Stimulated activated naive CD4-positive, alpha-beta T cell treated with Interleukin-2 at 50 U/mL for 16 hours (primary cell): Measurements from ENCODE around the gene MAOA.
"Not testable (repeated sequence)": the region's sequence is repeated elsewhere in the genome, so short reads cannot be mapped to it uniquely, and the experiment has no call there.

ENCODE experiments used
- DNase-seq: peaks from one replicate; lab custom pipeline; 2025; lab: John Stamatoyannopoulos, UW

The MAOA gene

DNA sequence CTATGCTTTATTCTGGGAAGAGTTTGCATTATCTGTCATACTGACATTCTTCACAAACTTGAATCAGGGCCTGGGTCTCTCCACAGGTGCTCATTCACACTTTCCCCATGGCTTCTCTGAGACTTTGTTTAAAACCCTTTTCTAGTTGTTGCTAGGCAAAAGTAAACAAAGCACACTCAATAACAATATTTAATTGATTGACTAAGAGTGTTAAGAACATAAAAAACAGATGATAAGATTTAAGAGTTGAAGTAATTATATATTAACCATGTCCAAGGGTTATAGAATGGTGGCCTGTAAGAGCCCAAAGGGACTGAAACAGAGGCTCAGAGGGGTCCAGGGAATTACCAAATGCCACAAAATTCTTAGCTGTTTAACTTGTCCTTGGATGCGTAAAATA is 7.1 kb downstream of the MAOA start:
- no peak for DNase-seq

DNA sequence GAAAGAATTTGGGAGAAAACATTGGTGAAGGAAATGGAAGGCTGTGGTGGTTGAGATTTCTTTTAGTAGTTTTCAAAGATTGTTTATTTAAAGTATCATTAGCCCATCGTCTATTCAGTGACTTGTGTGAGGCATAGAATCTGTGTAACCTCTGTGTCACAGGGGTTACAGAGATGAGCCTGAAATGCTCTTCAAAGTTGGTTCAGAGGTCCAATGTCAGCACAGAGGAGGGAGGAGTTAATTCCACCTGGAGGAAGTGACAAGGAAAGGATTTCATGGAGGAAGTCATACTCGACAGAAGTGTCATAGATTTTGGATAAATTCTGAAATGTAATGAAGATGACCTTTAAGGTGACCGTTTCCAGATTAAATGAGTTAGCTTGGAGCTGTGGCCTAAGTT is 8.2 kb downstream of the MAOA start:
- no peak for DNase-seq

DNA sequence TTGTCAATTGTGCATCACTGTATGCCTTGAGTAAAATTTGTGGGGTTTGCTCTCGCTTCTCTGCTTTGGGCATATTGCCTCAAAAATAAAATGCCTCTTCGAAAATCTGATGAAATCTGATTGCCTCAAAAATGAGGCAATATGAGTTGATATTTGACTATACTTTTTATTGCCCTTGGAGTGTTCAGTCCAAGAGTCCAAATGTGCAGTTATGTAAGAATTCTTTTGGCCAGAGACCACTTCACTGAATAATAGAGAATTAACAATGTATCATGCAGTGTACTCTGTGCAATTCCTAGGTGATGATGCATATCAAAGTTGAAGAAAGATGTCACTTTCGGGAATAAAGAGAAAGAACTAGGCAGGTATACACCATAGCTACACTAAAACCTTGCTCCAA is 8.6 kb downstream of the MAOA start:
- no peak for DNase-seq

DNA sequence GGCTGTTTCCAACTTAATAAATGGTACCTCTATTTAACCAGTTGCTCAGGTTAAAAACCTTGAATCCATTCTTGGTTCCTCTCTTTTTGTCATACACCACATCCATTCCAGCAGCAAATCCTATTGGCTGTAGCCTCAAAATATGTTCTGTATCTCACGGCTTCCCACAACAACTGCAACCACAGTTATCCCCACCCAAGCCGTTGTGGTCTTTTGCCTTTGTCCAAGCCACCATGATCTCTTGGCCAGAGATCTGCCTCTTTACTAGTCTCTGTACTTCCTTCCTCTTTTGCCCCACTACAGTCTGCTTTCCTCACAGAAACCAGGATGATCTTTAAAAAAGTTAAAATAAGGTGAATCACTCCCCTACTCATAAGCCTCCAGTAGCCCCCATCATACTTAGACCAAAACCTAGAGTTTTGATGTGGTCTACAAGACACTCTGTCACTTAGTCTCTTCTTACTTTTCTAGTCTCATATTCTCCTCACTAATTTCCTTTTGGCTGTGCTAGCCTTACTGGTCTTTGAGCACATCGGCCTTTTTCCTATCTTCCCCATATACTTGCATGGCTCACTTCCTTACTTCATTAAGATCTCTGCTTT is 10.3 kb downstream of the MAOA start:
- DNase-seq = no peak

DNA sequence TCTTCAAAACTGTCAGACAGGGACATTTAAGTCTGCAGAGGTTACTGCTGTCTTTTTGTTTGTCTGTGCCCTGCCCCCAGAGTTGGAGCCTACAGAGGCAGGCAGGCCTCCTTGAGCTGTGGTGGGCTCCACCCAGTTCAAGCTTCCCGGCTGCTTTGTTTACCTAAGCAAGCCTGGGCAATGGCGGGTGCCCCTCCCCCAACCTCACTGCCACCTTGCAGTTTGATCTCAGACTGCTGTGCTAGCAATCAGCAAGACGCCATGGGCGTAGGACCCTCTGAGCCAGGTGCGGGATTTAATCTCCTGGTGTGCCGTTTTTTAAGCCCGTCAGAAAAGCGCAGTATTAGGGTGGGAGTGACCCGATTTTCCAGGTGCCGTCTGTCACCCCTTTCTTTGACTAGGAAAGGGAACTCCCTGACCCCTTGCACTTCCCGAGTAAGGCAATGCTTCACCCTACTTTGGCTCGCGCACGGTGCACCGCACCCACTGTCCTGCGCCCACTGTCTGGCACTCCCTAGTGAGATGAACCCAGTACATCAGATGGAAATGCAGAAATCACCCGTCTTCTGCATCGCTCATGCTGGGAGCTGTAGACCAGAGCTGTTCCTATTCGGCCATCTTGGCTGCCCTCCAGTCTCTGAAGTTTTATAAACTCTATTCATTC is 20.0 kb downstream of the MAOA start:
- not testable (repeated sequence) for DNase-seq

DNA sequence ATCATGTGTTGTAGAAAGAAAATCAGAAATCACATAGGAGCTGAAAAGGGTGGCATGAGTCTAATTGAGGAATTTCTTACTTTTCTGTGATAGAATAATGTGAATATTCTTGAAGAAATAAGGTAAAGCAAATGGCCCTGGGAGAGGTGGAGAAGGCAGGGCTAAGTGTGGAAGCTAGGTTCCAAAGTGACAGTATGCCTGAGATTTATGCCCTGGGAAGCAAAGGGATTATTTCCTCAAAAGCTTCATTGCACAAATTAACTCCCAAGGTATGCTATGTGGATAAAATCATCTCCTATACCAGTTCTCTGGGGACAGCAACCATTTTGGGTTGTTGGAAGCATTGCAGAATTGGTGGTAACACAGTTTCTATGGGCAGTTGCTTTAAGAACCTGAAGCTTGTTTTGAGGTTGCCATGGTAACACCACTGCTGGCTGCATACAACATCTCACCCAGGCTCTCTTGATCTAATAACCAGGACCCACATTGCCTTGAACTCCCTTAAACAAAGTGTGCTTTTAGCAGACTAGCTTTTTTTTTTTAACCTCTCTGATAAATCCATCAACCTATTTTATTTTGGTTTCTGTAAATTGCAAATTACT is 21.0 kb downstream of the MAOA start:
- DNase-seq = no peak

DNA sequence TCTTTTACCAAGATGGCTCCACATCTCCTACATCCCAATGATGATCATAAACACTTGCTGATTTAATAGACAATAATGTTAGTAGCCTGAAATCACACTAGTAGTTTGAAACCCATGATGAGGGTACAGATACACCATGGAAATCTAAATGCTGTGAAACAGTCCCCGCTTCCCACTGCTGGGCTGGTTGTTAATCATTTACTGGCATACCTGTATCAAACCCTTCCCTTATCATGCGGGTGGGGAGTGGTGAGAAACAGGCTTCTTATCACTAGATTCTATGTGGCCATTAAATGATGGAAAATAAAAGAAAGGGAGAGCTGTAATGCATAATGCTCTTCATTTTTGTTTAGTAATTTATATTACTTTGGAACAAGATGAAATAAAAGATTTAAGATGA is 21.9 kb downstream of the MAOA start:
- no peak for DNase-seq

DNA sequence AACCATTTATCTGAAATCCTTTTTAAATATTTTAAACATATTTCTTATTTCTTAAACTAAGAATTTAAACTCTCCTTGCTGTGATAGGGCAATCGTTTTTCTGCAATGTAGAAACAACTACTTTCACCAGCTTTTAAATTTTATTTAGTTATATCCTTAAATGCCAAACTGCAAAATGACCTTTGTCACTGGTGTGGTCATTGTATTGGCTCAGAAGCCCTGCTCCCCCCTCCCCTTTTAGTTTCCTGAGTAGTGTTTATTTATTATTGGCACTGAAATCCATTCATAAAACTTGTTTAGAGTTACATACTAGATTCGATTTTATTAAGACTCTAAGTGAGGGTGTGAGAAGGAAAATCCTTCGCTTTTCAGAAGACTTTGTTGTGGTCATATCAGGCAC is 23.0 kb downstream of the MAOA start:
- no peak for DNase-seq

DNA sequence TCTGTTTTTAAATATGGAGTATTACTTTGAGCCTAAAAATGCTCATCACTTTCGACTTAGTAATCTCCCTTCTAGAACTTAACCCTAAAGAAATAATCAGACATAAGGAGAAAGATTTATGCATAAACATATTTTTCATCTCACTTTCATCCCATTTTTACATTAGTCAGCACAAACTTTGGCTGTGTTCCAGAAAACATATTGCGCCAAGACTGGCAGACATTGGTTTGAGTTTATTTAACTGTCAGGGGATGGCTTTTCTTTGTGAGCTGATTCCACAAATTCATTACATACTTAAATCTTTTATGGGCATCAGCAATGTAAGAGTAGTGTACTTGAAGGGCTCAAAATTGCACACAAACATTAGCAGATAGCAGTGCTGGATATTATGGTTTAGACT is 23.7 kb downstream of the MAOA start:
- DNase-seq = no peak

DNA sequence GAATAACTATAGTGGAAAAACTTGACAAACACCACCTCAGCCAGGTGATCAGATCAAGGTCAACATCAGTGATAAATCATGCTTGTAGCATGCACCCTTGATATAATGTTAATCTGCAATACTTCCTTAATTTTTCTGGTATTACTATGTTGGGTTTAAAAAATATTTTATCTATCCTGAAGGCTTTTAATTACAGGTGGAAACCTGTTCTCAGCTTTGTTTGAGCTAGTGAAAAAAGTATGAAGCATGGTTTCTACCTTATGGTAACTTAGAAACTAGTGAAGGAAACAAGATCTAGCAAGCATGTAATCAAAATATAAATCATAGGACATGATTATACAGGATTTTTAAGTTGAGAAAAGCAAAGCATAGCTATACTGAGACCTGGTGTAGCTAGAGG is 26.6 kb downstream of the MAOA start:
- DNase-seq = no peak

DNA sequence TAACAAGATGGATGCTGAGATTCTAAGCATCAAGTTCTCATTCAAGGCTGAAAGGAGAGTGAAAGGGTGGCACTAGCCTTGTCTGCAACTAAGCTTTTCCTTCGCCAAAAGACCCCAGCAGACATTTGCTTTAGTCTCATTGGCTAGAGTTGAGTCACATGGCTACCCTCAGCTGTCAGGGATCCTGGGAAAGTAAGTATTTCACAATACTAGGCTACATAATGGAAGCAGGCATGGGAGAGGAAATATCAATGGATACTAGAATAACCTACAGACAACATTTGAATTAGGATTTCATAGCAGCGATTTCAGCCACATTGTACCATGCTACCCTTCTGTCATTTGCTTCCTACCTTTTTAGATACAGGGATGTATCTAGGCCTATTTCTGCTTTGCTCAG is 29.1 kb downstream of the MAOA start:
- no peak for DNase-seq

DNA sequence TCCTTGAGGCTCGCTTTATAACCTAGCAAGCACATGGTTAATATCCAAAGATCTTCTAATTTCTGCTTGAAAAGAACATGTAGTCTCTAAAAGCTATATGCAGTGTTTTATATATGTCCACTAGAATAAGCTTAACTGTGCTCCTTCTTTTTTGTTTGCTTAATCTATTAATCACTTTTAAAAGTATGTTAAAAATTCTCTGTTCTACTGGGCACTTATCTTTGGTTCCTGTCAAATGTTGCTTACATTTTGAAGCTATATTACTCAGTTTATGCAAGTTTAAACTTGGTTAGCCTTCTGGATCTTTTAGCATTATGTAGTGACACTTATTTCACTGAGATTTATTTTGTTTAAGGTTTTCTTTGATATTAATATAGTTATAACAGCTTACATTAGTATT is 32.5 kb downstream of the MAOA start:
- no peak for DNase-seq

DNA sequence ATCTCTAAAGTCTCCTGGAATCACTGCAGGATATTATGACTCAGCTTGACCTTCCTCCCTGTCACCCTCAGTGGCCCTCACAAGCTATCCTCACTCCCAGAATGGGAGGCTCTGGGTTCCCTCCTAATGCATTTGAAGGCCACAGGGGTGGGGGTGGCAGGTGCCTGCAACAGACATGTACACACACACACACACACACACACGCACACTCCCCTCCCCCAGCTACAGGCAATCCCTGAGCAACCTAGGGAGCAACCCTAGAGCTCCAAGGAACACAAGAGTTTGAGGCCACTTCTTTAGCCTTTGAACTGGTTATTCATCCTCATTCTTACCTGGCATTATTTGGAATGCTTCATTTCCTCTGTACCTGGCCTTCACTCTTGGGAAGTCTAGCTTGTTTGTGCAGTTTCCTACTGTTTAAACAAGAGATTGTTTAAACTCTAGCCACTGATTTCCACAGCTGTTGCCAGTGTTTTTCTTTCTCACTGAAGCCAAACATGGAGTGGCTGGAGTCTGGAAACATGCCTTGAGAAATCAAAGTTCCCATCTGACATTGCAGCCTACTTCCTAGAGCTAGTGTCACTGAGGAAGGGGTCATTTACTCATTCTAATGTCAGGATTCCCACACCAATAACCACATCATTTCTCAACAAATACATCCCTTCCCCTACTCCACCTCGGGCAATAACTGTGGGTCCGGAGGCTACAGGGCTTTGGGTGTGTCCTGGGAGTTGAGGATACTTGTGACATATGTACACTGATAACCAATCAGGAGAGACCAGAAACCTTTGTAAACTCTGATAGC is 37.7 kb downstream of the MAOA start:
- no peak for DNase-seq

DNA sequence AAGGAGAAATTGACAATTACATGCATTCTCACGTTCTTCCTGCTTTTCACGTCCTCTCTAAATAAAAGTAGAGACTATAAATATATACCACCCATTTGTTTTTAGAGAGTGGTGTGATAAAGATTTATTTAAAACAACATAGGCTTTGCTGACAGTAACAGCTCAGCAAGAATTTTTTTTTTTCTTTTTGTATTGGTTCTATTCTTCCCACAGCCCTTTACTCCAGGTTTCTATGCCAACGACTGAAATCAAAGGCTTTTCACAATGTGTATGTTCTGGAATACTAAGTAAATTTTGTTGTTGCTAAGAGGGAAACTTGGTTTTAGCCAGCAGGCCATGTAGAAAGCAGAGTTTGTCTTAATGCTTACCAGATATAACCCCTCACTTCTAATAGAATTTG is 43.4 kb downstream of the MAOA start:
- no peak for DNase-seq

DNA sequence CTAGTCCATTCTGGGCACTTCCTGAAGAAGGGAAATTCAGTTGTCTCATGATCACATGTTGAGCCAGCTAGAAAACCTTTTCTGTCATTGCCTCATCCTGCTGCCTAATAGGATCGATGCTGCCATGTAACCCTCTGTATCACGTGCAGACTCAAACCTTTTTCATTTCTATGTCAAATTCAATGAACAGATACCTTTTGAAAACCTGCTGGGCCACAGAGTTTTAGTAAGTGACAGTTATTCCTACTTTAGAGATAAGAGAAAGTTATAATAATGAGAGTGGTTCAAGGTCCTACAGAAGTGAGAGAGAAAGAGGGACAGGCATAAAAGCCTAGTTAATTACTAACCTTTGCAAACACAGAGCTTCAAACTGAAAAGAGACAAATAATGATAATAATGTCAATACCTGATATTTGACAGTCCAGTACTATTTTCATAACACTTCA is 46.0 kb downstream of the MAOA start:
- DNase-seq = no peak

DNA sequence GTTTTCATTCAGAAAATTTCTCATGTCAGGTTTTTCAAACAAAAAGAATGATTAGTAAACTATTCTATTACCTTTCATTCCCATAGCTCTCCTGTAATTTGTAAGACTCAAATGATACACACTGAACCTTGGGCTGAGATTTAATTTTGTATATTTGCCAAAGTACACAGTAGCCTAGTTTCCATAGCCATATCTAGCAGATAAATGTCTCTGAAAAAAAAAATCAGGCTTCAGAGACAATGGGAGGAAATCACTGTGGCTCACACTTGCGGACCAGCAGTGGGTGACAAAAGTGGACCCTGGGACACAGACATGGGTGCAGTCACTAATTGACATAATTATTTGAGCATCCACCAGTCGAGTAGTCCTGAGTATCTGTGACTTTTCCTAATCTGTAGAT is 46.6 kb downstream of the MAOA start:
- DNase-seq = no peak

DNA sequence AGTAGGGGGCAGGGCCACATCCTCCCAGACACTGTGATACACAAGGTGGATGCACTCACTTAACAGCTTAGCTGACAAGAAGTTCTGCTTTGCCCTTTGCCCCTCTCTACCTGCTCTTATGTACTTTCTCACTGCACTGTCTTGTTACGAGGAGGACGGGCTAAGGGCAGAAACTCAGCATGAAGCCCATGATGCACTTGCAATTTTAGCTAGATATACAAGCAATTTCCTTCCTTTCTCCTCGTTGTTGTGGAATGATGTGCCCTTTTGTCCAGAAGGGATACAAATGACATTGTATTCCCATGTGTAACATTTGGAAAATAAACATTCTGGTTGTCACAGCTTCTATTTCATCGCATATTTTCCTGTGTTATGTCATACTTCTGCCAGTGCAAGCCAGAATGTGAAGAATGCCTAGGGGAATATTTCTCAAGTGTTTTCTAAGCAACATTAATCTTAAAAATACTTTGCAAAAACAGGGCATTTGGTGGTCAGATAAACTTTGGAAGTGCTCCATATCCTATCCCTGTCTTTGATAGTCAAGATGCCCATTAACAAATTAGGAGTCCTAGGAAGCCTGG is 47.2 kb downstream of the MAOA start:
- no peak for DNase-seq

DNA sequence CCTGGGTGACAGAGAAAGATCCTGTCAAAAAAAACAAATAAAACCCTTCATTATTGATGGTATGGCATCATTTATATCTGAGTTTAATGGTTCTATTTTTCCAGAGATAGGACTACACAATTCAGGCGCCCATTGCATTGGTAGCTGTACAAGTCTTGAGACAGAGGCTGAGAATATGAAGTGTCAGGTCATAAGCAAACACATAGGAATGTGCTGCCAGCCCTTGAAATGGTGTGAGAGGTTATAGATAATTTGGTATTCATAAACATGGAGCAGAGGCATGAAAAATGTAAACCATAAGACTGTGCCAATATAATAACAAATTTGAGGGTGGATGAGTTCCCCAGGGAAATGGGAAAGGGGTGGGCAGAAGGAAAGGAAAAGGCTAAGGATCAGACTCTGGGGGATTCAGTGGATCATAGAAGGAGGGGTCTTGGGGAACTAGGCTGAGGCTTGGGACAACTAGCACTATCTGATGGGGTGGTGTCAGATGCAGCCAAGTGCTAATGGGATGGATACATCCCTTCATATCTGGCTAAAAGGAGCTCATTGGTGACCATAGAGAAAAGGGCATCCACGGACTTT is 50.8 kb downstream of the MAOA start:
- DNase-seq = no peak

DNA sequence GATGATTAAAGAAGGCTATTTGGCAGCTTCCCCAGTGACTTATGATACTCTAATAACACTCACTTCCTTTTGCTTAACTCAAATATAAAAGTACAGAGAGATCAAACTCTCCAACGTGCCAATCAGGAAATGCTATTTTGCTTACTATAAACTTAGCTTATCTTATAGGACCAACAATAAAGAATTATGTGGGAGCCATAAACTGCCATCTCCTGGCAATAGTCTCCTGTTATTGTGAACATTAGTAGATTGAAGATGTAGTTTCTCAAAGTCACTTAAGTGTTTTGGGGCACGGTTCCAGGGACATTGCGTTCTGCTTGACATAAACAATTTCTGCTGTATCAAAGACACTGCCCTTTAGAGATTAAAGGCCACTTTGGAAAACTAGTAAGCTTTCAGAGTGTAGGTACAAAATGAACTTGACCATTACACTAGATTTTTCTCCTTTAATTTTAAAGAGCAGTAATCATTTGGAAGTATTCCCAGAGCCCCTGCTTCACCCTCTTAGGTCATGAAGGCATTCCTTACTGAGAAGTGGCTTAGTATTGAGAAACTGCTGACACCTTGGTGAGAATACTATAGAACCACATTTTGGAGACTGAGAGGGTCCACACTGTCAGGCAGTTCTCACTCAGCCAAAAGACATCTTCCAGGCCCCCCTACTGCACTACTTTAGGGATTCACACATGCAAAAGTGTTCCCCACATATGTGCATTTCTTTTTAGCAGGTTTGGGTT is 51.9 kb downstream of the MAOA start:
- no peak for DNase-seq

DNA sequence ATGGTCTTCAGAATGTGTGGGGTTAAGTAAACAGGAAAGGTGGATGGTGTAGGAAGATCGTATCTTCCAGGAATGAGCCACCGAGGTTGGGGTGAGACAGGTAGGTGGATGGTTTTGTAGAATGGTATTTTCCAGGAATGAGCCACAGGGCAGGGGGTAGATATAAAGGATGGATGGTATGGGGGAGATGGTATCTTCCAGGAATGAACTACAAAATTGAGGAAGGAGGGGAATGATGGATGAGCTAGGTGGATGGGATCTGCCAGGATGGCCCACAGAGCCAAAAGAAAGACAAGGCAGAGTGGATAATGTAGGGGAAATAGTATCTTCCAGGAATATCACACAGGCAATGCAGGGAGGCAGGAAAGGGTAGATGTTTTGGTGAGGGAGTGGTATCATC is 60.0 kb downstream of the MAOA start:
- DNase-seq = no peak

DNA sequence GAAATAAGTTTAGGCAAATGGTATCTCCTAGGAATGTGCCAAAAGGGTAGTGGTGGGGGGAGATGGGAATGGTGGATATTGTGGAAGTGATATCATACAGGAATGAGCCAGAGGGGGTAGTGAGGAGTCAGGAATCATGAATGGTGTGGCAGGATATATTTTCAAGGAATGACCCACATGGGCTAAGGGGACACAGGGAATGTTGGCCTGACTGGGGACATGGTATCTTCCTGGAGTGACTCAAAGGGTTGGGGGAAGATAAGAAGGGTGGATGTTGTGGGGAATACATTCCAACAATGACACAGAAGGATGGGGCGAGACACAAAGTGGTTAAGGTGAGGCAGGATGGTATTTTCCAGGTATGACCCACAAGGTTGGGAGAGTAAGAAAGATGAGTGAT is 60.6 kb downstream of the MAOA start:
- no peak for DNase-seq

DNA sequence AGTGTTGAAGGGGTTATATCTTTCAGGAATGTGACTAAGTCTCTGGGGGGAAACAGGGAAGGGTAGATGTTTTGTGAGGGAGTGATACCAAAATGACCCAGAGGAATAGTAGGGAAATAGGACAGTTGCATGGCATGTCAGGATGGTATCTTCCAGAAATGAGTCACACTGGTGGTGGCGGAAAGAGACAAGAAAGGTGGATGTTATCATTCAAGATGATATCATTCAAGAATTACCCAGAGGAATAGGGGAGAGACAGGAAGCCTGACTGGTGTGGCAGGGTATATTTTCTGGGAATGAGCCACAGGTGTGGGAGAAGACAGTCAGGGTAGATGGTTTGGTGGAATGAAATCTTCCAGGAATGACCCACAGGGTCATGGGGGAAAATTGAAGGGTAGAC is 61.1 kb downstream of the MAOA start:
- no peak for DNase-seq
